ENCODE measurements around the gene KLHL29.

Gene KLHL29

GRCh38 chr2:23571085-23571484 lies 186.1 kb downstream of the KLHL29 start:
- no peak for DNase-seq (ENCODE audit: low read depth in 2 of 2)

- no peak for DNase-seq (ENCODE audit: low read depth in 2 of 2)
Measured at GRCh38 chr2:23571527-23572282, 186.7 kb downstream of the KLHL29 start.

GRCh38 chr2:23574919-23575654 lies 190.1 kb downstream of the KLHL29 start:
- DNase-seq (ENCODE audit: low read depth in 2 of 2) = no peak

- DNase-seq (ENCODE audit: low read depth in 2 of 2) = no peak
Measured at GRCh38 chr2:23578964-23579671, 194.1 kb downstream of the KLHL29 start.

- DNase-seq (ENCODE audit: low read depth in 2 of 2) = no peak
Measured at GRCh38 chr2:23579674-23580073, 194.7 kb downstream of the KLHL29 start.

GRCh38 chr2:23583467-23583866 lies 198.5 kb downstream of the KLHL29 start:
- DNase-seq (ENCODE audit: low read depth in 2 of 2) = no peak

- DNase-seq (ENCODE audit: low read depth in 2 of 2) = no peak
Measured at GRCh38 chr2:23584054-23584745, 199.2 kb downstream of the KLHL29 start.

- no peak for DNase-seq (ENCODE audit: low read depth in 2 of 2)
Measured at GRCh38 chr2:23585273-23586170, 200.5 kb downstream of the KLHL29 start.

GRCh38 chr2:23586741-23587306 lies 201.8 kb downstream of the KLHL29 start:
- DNase-seq (ENCODE audit: low read depth in 2 of 2) = no peak

- DNase-seq (ENCODE audit: low read depth in 2 of 2) = no peak
Measured at GRCh38 chr2:23587341-23587880, 202.4 kb downstream of the KLHL29 start.

GRCh38 chr2:23588106-23588505 lies 203.1 kb downstream of the KLHL29 start:
- no peak for DNase-seq (ENCODE audit: low read depth in 2 of 2)

- DNase-seq (ENCODE audit: low read depth in 2 of 2) = no peak
Measured at GRCh38 chr2:23588508-23589201, 203.7 kb downstream of the KLHL29 start.

- DNase-seq (ENCODE audit: low read depth in 2 of 2) = no peak
Measured at GRCh38 chr2:23589220-23589647, 204.3 kb downstream of the KLHL29 start.

- DNase-seq (ENCODE audit: low read depth in 2 of 2) = no peak
Measured at GRCh38 chr2:23589739-23590138, 204.8 kb downstream of the KLHL29 start.

GRCh38 chr2:23590241-23590869 lies 205.4 kb downstream of the KLHL29 start:
- no peak for DNase-seq (ENCODE audit: low read depth in 2 of 2)

GRCh38 chr2:23591111-23591510 lies 206.1 kb downstream of the KLHL29 start:
- DNase-seq (ENCODE audit: low read depth in 2 of 2) = no peak

GRCh38 chr2:23592061-23592685 lies 207.2 kb downstream of the KLHL29 start:
- DNase-seq (ENCODE audit: low read depth in 2 of 2) = no peak

GRCh38 chr2:23592898-23593751 lies 208.1 kb downstream of the KLHL29 start:
- DNase-seq (ENCODE audit: low read depth in 2 of 2) = no peak

Data from stimulated activated CD8-positive, alpha-beta memory T cell treated with anti-CD3 and anti-CD28 coated beads, Interleukin-2, amount 100 ng/mL, for 1 hour (primary cell).